Naive thymus-derived CD8-positive, alpha-beta T cell (primary cell): ENCODE results near the gene SMLR1. TPM values are rescaled to one million over a fixed set of nuclear protein-coding genes. Genes with fewer than 3 reads are reported as not detected.

Experiments used
- ATAC-seq, 2 donors: fragments of 150-1000 bp; cut with Tn5 transposase in 1 of 2; sonication (Bioruptor Pico), chemical (Tn5 transposase) in 1 of 2; 1 replicate in 1 of 2; 2 replicates in 1 of 2; pipeline ENCODE4 v1.10.0; 2021; ENCODE audit warnings: mild to moderate bottlenecking in 2 of 2, moderate library complexity in 2 of 2
- POLR2A ChIA-PET: fragments of 350-600 bp; sonication (Branson Sonifier 250); formaldehyde crosslinking; loops from one replicate; lab custom pipeline; 2021; ENCODE audit warnings: antibody characterized with exemption; lab: Charles Lee
- DNase-seq, 10 donors: peaks; one replicate each; pipeline versions ENCODE4 v3.0.0 to v3.0.0-alpha.2; 2020 to 2022
- H3K27ac Mint-ChIP-seq, 10 donors: one replicate each; pipeline ENCODE4 v1.8.0; 2020 to 2022; ENCODE audit warnings: mild to moderate bottlenecking in 10 of 10, mixed read lengths in 10 of 10, moderate library complexity in 4 of 10, inconsistent platforms in 1 of 10
- H3K27me3 Mint-ChIP-seq, 5 donors: one replicate each; pipeline ENCODE4 v1.8.0; 2021 to 2022; ENCODE audit warnings: mixed read lengths in 5 of 5
- H3K36me3 Mint-ChIP-seq, 3 donors: one replicate each; pipeline ENCODE4 v1.8.0; 2020 to 2022; ENCODE audit warnings: mixed read lengths in 3 of 3, mild to moderate bottlenecking in 2 of 3, inconsistent platforms in 1 of 3
- H3K4me1 Mint-ChIP-seq, 4 donors: one replicate each; pipeline ENCODE4 v1.8.0; 2021 to 2022; ENCODE audit warnings: mixed read lengths in 4 of 4
- H3K4me3 Mint-ChIP-seq, 10 donors: one replicate each; pipeline ENCODE4 v1.8.0; 2020 to 2022; ENCODE audit warnings: mild to moderate bottlenecking in 10 of 10, mixed read lengths in 10 of 10, moderate library complexity in 6 of 10, inconsistent platforms in 1 of 10
- H3K9me3 Mint-ChIP-seq, 9 donors: one replicate each; pipeline ENCODE4 v1.8.0; 2020 to 2022; ENCODE audit warnings: mixed read lengths in 9 of 9, mild to moderate bottlenecking in 3 of 9, inconsistent platforms in 1 of 9, moderate library complexity in 1 of 9
- polyA plus RNA-seq, 3 donors: library from polyadenylated mRNA; unstranded; fragments of 300-500 nt; fragmentation: Illumina TruSeq; gene quantifications; one replicate each; pipeline ENCODE4 v1.2.3, GENCODE V29; 2021
- total RNA-seq, 8 experiments: library from RNA in 2 of 8; stranded (reverse) in 2 of 8; gene quantifications; one replicate each; pipeline ENCODE4 v1.2.3 and lab custom pipeline; 2021 to 2026

SMLR1 gene
- total and polyA plus RNA-seq, 5 experiments from 2014 or later = not detected

GRCh38 chr6:130863415-130864230 lies 36.4 kb downstream of the SMLR1 start:
- no peaks in the 10 kb centered on the region for H3K4me1 Mint-ChIP-seq
- H3K27me3 Mint-ChIP-seq = no peaks in the 10 kb centered on the region
- H3K4me3 Mint-ChIP-seq = no peak overlapping the region
- POLR2A ChIA-PET = no interaction called here
- H3K9me3 Mint-ChIP-seq = no peaks in the 10 kb centered on the region
- no peak overlapping the region for H3K27ac Mint-ChIP-seq
- DNase-seq (no peak), ATAC-seq (no peak)
- peaks cover 0 to 2% (median 2%) of the 10 kb centered on the region in 3 donors for H3K36me3 Mint-ChIP-seq

GRCh38 chr6:130864344-130864743 lies 37.1 kb downstream of the SMLR1 start:
- Mint-ChIP-seq H3K27me3 (no peaks in the 10 kb centered on the region), H3K4me1 (no peaks in the 10 kb centered on the region), H3K27ac (no peak overlapping the region), H3K4me3 (no peak overlapping the region), H3K9me3 (no peaks in the 10 kb centered on the region), H3K36me3 (peaks cover 0 to 2% (median 2%) of the 10 kb centered on the region in 3 donors)
- no peak for DNase-seq
- no peak for ATAC-seq
- POLR2A ChIA-PET = no interaction called here

DNA sequence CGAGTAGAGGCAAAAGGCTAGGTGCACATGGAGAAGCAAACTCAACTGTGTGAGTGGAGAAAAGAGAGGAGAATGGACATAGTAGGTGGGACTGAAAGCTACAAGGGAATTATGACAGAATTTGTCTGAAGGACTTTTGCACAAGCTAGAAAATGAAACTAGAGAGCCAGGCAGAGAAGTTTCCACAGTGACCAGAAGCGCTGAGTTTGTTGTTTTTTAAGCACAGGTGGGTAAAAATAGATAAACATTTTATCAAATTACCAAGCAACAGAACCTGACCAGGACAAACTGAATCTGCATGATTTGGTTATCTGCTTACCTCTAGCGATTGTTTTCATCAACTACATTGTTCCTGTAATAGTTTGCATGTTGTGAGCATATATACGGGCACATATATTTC lies 38.6 kb downstream of the SMLR1 start:
- no peaks in the 10 kb centered on the region for H3K9me3 Mint-ChIP-seq
- no peaks in the 10 kb centered on the region for H3K27me3 Mint-ChIP-seq
- ATAC-seq (no peak), DNase-seq (no peak)
- H3K27ac Mint-ChIP-seq = no peak overlapping the region
- no peak overlapping the region for H3K4me3 Mint-ChIP-seq
- POLR2A ChIA-PET = no interaction called here
- no peaks in the 10 kb centered on the region for H3K4me1 Mint-ChIP-seq
- H3K36me3 Mint-ChIP-seq = peaks cover 0 to 4% (median 2%) of the 10 kb centered on the region in 3 donors

GRCh38 chr6:130869681-130870080 lies 42.5 kb downstream of the SMLR1 start:
- Mint-ChIP-seq H3K36me3 (peaks cover 0 to 2% (median 0%) of the 10 kb centered on the region in 3 donors), H3K27ac (no peak overlapping the region)
- ATAC-seq = no peak

GRCh38 chr6:130870179-130870880 lies 43.1 kb downstream of the SMLR1 start:
- H3K36me3 Mint-ChIP-seq = peaks cover 0 to 2% (median 0%) of the 10 kb centered on the region in 3 donors
- H3K9me3 Mint-ChIP-seq = no peaks in the 10 kb centered on the region
- POLR2A ChIA-PET = no interaction called here
- H3K27ac Mint-ChIP-seq = no peak overlapping the region
- DNase-seq (no peak), ATAC-seq (no peak)
- peaks cover 0 to 1% (median 0%) of the 10 kb centered on the region in 5 donors for H3K27me3 Mint-ChIP-seq
- H3K4me1 Mint-ChIP-seq = peaks cover 0 to 6% (median 4%) of the 10 kb centered on the region in 4 donors
- no peak overlapping the region for H3K4me3 Mint-ChIP-seq

More at GRCh38 chr6:130869681-130870080, 42.5 kb downstream of the SMLR1 start:
- Mint-ChIP-seq H3K27me3 (no peaks in the 10 kb centered on the region), H3K4me3 (no peak overlapping the region), H3K9me3 (no peaks in the 10 kb centered on the region), H3K4me1 (peaks cover 0 to 6% (median 4%) of the 10 kb centered on the region in 4 donors)
- no peak for DNase-seq
- POLR2A ChIA-PET = no interaction called here

- POLR2A ChIA-PET = interaction anchor here (0.7 kb wide), 1 partner anchor 548 kb away, joined by 3 read pairs; no protein-coding TSS in a partner anchor
- Mint-ChIP-seq H3K4me1 (peaks cover 0 to 6% (median 4%) of the 10 kb centered on the region in 4 donors), H3K36me3 (peaks cover 0 to 2% (median 0%) of the 10 kb centered on the region in 3 donors), H3K27me3 (peaks cover 0 to 3% (median 0%) of the 10 kb centered on the region in 5 donors), H3K9me3 (no peaks in the 10 kb centered on the region), H3K27ac (peak overlapping the region in 2 of 10 donors; percentile 7 to 41), H3K4me3 (no peak overlapping the region)
- DNase-seq (peak; percentile 31 to 80 (median 62)), ATAC-seq (peak; percentile 47 to 64)
Observed at GRCh38 chr6:130872250-130873095, 45.3 kb downstream of the SMLR1 start.

GRCh38 chr6:130873746-130874145 lies 46.5 kb downstream of the SMLR1 start:
- ATAC-seq = no peak
- POLR2A ChIA-PET = no interaction called here

DNA sequence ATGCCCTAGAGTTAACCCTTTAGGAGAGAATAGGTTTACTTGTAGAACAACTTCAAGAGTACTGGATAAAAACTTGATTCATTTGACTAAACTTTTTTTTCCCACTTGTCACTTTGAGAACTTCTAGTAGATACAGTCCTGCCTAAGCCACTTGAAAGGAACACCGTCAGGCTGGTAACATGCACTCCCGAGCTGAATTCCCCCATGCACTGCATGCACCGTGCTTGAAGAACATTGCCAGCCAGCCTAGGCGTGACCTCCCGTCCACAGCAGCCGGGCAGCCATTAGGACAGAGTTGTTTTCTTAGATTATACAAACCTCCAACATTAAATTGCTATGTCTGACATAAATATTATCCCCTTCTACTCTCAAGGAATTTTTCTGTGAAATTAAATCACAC lies 52.6 kb downstream of the SMLR1 start:
- ATAC-seq (no peak), DNase-seq (no peak)
- Mint-ChIP-seq H3K4me3 (no peak overlapping the region), H3K27me3 (peaks cover 0 to 3% (median 0%) of the 10 kb centered on the region in 5 donors), H3K36me3 (no peaks in the 10 kb centered on the region), H3K4me1 (no peaks in the 10 kb centered on the region), H3K27ac (no peak overlapping the region), H3K9me3 (no peaks in the 10 kb centered on the region)
- POLR2A ChIA-PET = no interaction called here

More at GRCh38 chr6:130873746-130874145, 46.5 kb downstream of the SMLR1 start:
- H3K4me1 Mint-ChIP-seq = peaks cover 0 to 6% (median 4%) of the 10 kb centered on the region in 4 donors
- no peak overlapping the region for H3K4me3 Mint-ChIP-seq
- H3K36me3 Mint-ChIP-seq = peaks cover 0 to 2% (median 0%) of the 10 kb centered on the region in 3 donors
- no peak for DNase-seq
- no peaks in the 10 kb centered on the region for H3K9me3 Mint-ChIP-seq
- no peak overlapping the region for H3K27ac Mint-ChIP-seq
- peaks cover 0 to 3% (median 0%) of the 10 kb centered on the region in 5 donors for H3K27me3 Mint-ChIP-seq

DNA sequence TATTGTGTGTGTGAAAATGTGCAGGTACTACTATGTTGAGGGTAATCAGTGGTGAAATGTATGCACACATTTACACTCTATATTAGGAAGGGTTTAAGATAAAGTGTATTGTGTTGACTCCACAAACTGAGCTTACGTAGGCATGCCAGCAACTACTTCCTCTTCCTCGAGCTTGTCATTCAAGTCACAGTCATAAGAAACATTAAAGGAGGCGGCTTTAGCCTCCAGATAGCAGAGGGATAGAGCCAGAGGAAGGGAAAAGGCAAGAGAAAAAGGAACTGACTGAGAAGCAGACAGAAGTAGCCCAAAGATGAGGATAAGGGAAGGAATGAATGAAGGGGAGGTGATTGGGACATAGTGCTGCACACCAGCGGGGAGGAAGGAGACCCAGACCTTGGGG lies 55.2 kb downstream of the SMLR1 start:
- H3K27me3 Mint-ChIP-seq = no peaks in the 10 kb centered on the region
- POLR2A ChIA-PET = no interaction called here
- no peaks in the 10 kb centered on the region for H3K9me3 Mint-ChIP-seq
- no peak for ATAC-seq
- no peak overlapping the region for H3K27ac Mint-ChIP-seq
- DNase-seq = no peak
- H3K36me3 Mint-ChIP-seq = no peaks in the 10 kb centered on the region
- H3K4me3 Mint-ChIP-seq = no peak overlapping the region
- H3K4me1 Mint-ChIP-seq = no peaks in the 10 kb centered on the region

- ATAC-seq = peak; percentile 88 to 93
- Mint-ChIP-seq H3K27ac (no peak overlapping the region), H3K4me1 (no peaks in the 10 kb centered on the region), H3K36me3 (peaks cover 0 to 4% (median 2%) of the 10 kb centered on the region in 3 donors), H3K4me3 (no peak overlapping the region), H3K9me3 (no peaks in the 10 kb centered on the region), H3K27me3 (no peaks in the 10 kb centered on the region)
- DNase-seq = peak; percentile 36 to 88 (median 78)
- POLR2A ChIA-PET = interaction anchor here (0.5 to 2.2 kb wide), 5 partner anchors 213 to 714 kb away, joined by 3 to 7 read pairs (median 5); no protein-coding TSS in a partner anchor
Observed at GRCh38 chr6:130885392-130886192, 58.4 kb downstream of the SMLR1 start.
